Measurements from ENCODE around the gene NECTIN2. TPM values are rescaled to one million over a fixed set of nuclear protein-coding genes. Genes with fewer than 3 reads are reported as not detected.
"Not testable (repeated sequence)": the region's sequence is repeated elsewhere in the genome, so short reads cannot be mapped to it uniquely, and the experiment has no call there.

Gene NECTIN2
- total RNA-seq, 1 experiment from 2014 or later, result 176 TPM

GRCh38 chr19:44887648-44888047 is 41.6 kb downstream of the NECTIN2 start:
- Histone ChIP-seq H3K23ac (ENCODE audit: insufficient read length, low read depth, low read length) (no peak overlapping the region), H3K4me2 (ENCODE audit: insufficient read depth, insufficient read length, low read length) (no peak overlapping the region), H3K56ac (ENCODE audit: insufficient read length, low read depth, low read length) (no peak overlapping the region), H3K79me1 (ENCODE audit: insufficient read depth, low read depth, low read length, poor library complexity, severe bottlenecking) (peaks cover 9% of the 10 kb centered on the region), H3K4ac (ENCODE audit: low read depth, low read length) (no peak overlapping the region), H4K91ac (ENCODE audit: insufficient read length, low read depth, low read length) (no peak overlapping the region), H4K20me1 (ENCODE audit: control insufficient read depth, insufficient read depth, insufficient read length) (peaks cover 3% of the 10 kb centered on the region), H4K8ac (replicated peaks; ENCODE audit: insufficient read length, low read depth, low read length) (no peak overlapping the region), H3K4me1 (ENCODE audit: insufficient read depth, low read length) (peaks cover 6% of the 10 kb centered on the region; the same call in 1 of the 2 replicates), H2AFZ (ENCODE audit: low read length) (no peak overlapping the region), H2BK15ac (ENCODE audit: low read depth, low read length) (no peak overlapping the region), H3K9me3 (ENCODE audit: control insufficient read depth, low read depth, low read length) (no peaks in the 10 kb centered on the region), H2BK120ac (ENCODE audit: low read depth, low read length, poor library complexity, severe bottlenecking) (no peak overlapping the region), H3T11ph (ENCODE audit: low read length) (no peak overlapping the region), H3K9ac (ENCODE audit: extremely low read depth, insufficient read length, low read length) (no peak overlapping the region), H2BK20ac (ENCODE audit: low read depth, low read length, poor library complexity, severe bottlenecking) (no peak overlapping the region), H4K5ac (ENCODE audit: insufficient read length, low read depth, low read length) (no peak overlapping the region), H3K14ac (ENCODE audit: insufficient read depth, low read length) (no peak overlapping the region), H3K79me2 (ENCODE audit: insufficient read depth, low read length) (peaks cover 11% of the 10 kb centered on the region), H2BK12ac (ENCODE audit: insufficient read length, low read depth, low read length) (no peak overlapping the region), H2BK5ac (ENCODE audit: insufficient read length, low read length) (no peak overlapping the region), H2AK5ac (ENCODE audit: insufficient read length, low read length) (no peak overlapping the region), H3K27me3 (ENCODE audit: insufficient read depth, low read length) (no peaks in the 10 kb centered on the region), H3K23me2 (ENCODE audit: insufficient read length, low read depth, low read length, poor library complexity, severe bottlenecking) (peaks cover 6% of the 10 kb centered on the region), H3K27ac (ENCODE audit: insufficient read length, low read depth, low read length) (no peak overlapping the region), H3K18ac (ENCODE audit: insufficient read length, low read depth, low read length) (no peak overlapping the region)
- no peaks in the 10 kb centered on the region; the same call in 1 of the 2 replicates for H3K27me3 Mint-ChIP-seq (ENCODE audit: low read depth)
- H3K27ac Mint-ChIP-seq, result no peak overlapping the region
- no peak overlapping the region for H3K4me3 Mint-ChIP-seq
- TF ChIP-seq, protein P1, sequence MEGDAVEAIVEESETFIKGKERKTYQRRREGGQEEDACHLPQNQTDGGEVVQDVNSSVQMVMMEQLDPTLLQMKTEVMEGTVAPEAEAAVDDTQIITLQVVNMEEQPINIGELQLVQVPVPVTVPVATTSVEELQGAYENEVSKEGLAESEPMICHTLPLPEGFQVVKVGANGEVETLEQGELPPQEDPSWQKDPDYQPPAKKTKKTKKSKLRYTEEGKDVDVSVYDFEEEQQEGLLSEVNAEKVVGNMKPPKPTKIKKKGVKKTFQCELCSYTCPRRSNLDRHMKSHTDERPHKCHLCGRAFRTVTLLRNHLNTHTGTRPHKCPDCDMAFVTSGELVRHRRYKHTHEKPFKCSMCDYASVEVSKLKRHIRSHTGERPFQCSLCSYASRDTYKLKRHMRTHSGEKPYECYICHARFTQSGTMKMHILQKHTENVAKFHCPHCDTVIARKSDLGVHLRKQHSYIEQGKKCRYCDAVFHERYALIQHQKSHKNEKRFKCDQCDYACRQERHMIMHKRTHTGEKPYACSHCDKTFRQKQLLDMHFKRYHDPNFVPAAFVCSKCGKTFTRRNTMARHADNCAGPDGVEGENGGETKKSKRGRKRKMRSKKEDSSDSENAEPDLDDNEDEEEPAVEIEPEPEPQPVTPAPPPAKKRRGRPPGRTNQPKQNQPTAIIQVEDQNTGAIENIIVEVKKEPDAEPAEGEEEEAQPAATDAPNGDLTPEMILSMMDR (conservative IDR thresholded peaks at IDR 0.05), result no peak
- no peak for DNase-seq
- WGBS (ENCODE audit: extremely low coverage, insufficient read length, low lambda C conversion rate), result no CpG with 5 or more reads among the region's 4 CpGs
- peaks cover 34 to 67% (median 64%) of the 10 kb centered on the region in 3 experiments for H3K36me3 Mint-ChIP-seq (ENCODE audit: insufficient read depth in 1 of 3, low read depth in 3 of 3)
- peaks cover 3 to 28% of the 10 kb centered on the region in 2 experiments for H3K4me1 Mint-ChIP-seq
- H3K9me3 Mint-ChIP-seq, result no peaks in the 10 kb centered on the region

GRCh38 chr19:44888335-44888734 is 42.2 kb downstream of the NECTIN2 start:
- peaks cover 3 to 25% of the 10 kb centered on the region in 2 experiments for H3K4me1 Mint-ChIP-seq

More at GRCh38 chr19:44888335-44888734, 42.2 kb downstream of the NECTIN2 start:
- not testable (repeated sequence) for H3K27me3 ChIP-seq (ENCODE audit: insufficient read depth, low read length); H2BK120ac ChIP-seq (ENCODE audit: low read depth, low read length, poor library complexity, severe bottlenecking); H3K56ac ChIP-seq (ENCODE audit: insufficient read length, low read depth, low read length); H3K9ac ChIP-seq (ENCODE audit: extremely low read depth, insufficient read length, low read length); H3K4me2 ChIP-seq (ENCODE audit: insufficient read depth, insufficient read length, low read length); H4K5ac ChIP-seq (ENCODE audit: insufficient read length, low read depth, low read length); H3K27me3 Mint-ChIP-seq (ENCODE audit: low read depth); H3K23me2 ChIP-seq (ENCODE audit: insufficient read length, low read depth, low read length, poor library complexity, severe bottlenecking); H3T11ph ChIP-seq (ENCODE audit: low read length); H3K18ac ChIP-seq (ENCODE audit: insufficient read length, low read depth, low read length); DNase-seq; H2BK5ac ChIP-seq (ENCODE audit: insufficient read length, low read length); H3K14ac ChIP-seq (ENCODE audit: insufficient read depth, low read length); H3K4me3 Mint-ChIP-seq; H3K9me3 ChIP-seq (ENCODE audit: control insufficient read depth, low read depth, low read length); H3K4ac ChIP-seq (ENCODE audit: low read depth, low read length); H2BK20ac ChIP-seq (ENCODE audit: low read depth, low read length, poor library complexity, severe bottlenecking); H4K91ac ChIP-seq (ENCODE audit: insufficient read length, low read depth, low read length); H4K8ac ChIP-seq (replicated peaks; ENCODE audit: insufficient read length, low read depth, low read length); H2AK5ac ChIP-seq (ENCODE audit: insufficient read length, low read length); H3K23ac ChIP-seq (ENCODE audit: insufficient read length, low read depth, low read length); H3K27ac Mint-ChIP-seq; H3K4me1 ChIP-seq (ENCODE audit: insufficient read depth, low read length); H2BK12ac ChIP-seq (ENCODE audit: insufficient read length, low read depth, low read length); H2AFZ ChIP-seq (ENCODE audit: low read length); H3K27ac ChIP-seq (ENCODE audit: insufficient read length, low read depth, low read length); H3K9me3 Mint-ChIP-seq; H4K20me1 ChIP-seq (ENCODE audit: control insufficient read depth, insufficient read depth, insufficient read length); H2BK15ac ChIP-seq (ENCODE audit: low read depth, low read length)
- peaks cover 13% of the 10 kb centered on the region for H3K79me1 ChIP-seq (ENCODE audit: insufficient read depth, low read depth, low read length, poor library complexity, severe bottlenecking)
- peaks cover 12% of the 10 kb centered on the region for H3K79me2 ChIP-seq (ENCODE audit: insufficient read depth, low read length)
- peaks cover 40 to 67% (median 67%) of the 10 kb centered on the region in 3 experiments for H3K36me3 Mint-ChIP-seq (ENCODE audit: insufficient read depth in 1 of 3, low read depth in 3 of 3)
- WGBS (ENCODE audit: extremely low coverage, insufficient read length, low lambda C conversion rate), result no CpG with 5 or more reads among the region's 5 CpGs

Measured in H9 (cell line).